GM19467 (cell line): ENCODE data around the gene NSUN7.
"Not testable (repeated sequence)": the region's sequence is repeated elsewhere in the genome, so short reads cannot be mapped to it uniquely, and the experiment has no call there.

ENCODE experiments used
- ATAC-seq: cut with Tn5 transposase; IDR thresholded peaks from one replicate; pipeline ENCODE4 v1.9.1; 2021; ENCODE audit warnings: mild to moderate bottlenecking, moderate library complexity; ENCODE audit not compliant: unreplicated experiment

The NSUN7 gene

GRCh38 chr4:40812386-40812785 lies 62.6 kb downstream of the NSUN7 start:
- no peak for ATAC-seq

GRCh38 chr4:40812856-40813255 lies 63.1 kb downstream of the NSUN7 start:
- no peak for ATAC-seq

GRCh38 chr4:40817157-40817556 lies 67.4 kb downstream of the NSUN7 start:
- not testable (repeated sequence) for ATAC-seq

- no peak for ATAC-seq
Observed at GRCh38 chr4:40820101-40820500, 70.3 kb downstream of the NSUN7 start.

GRCh38 chr4:40822420-40823166 lies 72.8 kb downstream of the NSUN7 start:
- ATAC-seq: no peak

GRCh38 chr4:40825014-40825838 lies 75.5 kb downstream of the NSUN7 start:
- ATAC-seq: no peak

GRCh38 chr4:40826821-40827220 lies 77.1 kb downstream of the NSUN7 start:
- ATAC-seq: no peak

- ATAC-seq: no peak
Observed at GRCh38 chr4:40827758-40828157, 78.0 kb downstream of the NSUN7 start.

GRCh38 chr4:40828661-40829060 lies 78.9 kb downstream of the NSUN7 start:
- ATAC-seq: no peak

GRCh38 chr4:40829586-40829985 lies 79.8 kb downstream of the NSUN7 start:
- no peak for ATAC-seq

GRCh38 chr4:40831146-40831907 lies 81.6 kb downstream of the NSUN7 start:
- no peak for ATAC-seq

- no peak for ATAC-seq
Observed at GRCh38 chr4:40832175-40832574, 82.4 kb downstream of the NSUN7 start.

- no peak for ATAC-seq
Observed at GRCh38 chr4:40833212-40833611, 83.5 kb downstream of the NSUN7 start.

- no peak for ATAC-seq
Observed at GRCh38 chr4:40837094-40837870, 87.5 kb downstream of the NSUN7 start.

GRCh38 chr4:40838742-40839141 lies 89.0 kb downstream of the NSUN7 start:
- no peak for ATAC-seq

GRCh38 chr4:40840255-40840984 lies 90.7 kb downstream of the NSUN7 start:
- no peak for ATAC-seq

- peak; percentile 69 for ATAC-seq
Observed at GRCh38 chr4:40840985-40841571, 91.3 kb downstream of the NSUN7 start.

GRCh38 chr4:40842318-40842717 lies 92.6 kb downstream of the NSUN7 start:
- no peak for ATAC-seq

GRCh38 chr4:40842725-40843423 lies 93.1 kb downstream of the NSUN7 start:
- ATAC-seq: no peak
